Dermis microvascular lymphatic vessel endothelial cell (primary cell): Measurements from ENCODE around the gene TMEM72. TPM values are rescaled to one million over a fixed set of nuclear protein-coding genes. Genes with fewer than 3 reads are reported as not detected.

Source experiments
- DNase-seq, 2 donors: peaks; one replicate each; pipeline versions ENCODE4 v3.0.0 to v3.0.0-alpha.2; 2010; ENCODE audit warnings: low read depth in 2 of 2
- total RNA-seq: library from RNA; depleted of rRNA; stranded (reverse); fragments of >200 nt; gene quantifications from 2 replicates; pipeline ENCODE4 v1.2.1, GENCODE V29; 2014

TMEM72 gene
- total RNA-seq, 1 donor from 2014 or later, result not detected

- DNase-seq, result no peak
Measured at GRCh38 chr10:44889834-44890233, 21.3 kb upstream of the TMEM72 start.

- no peak for DNase-seq
Measured at GRCh38 chr10:44890696-44891563, 20.2 kb upstream of the TMEM72 start.

- DNase-seq, result no peak
Measured at GRCh38 chr10:44891721-44892120, 19.4 kb upstream of the TMEM72 start.

GRCh38 chr10:44893604-44894468 lies 17.3 kb upstream of the TMEM72 start:
- DNase-seq, result no peak

- no peak for DNase-seq
Measured at GRCh38 chr10:44894691-44895090, 16.4 kb upstream of the TMEM72 start.

- no peak for DNase-seq
Measured at GRCh38 chr10:44895280-44895679, 15.9 kb upstream of the TMEM72 start.

GRCh38 chr10:44897049-44897448 lies 14.1 kb upstream of the TMEM72 start:
- no peak for DNase-seq

GRCh38 chr10:44898665-44899064 lies 12.5 kb upstream of the TMEM72 start:
- no peak for DNase-seq

- no peak for DNase-seq
Measured at GRCh38 chr10:44899450-44900080, 11.6 kb upstream of the TMEM72 start.

- DNase-seq, result no peak
Measured at GRCh38 chr10:44902941-44903545, 8.1 kb upstream of the TMEM72 start.

GRCh38 chr10:44906486-44906885 lies 4.7 kb upstream of the TMEM72 start:
- DNase-seq, result no peak

GRCh38 chr10:44907556-44907955 lies 3.6 kb upstream of the TMEM72 start:
- DNase-seq, result no peak

- DNase-seq, result no peak
Measured at GRCh38 chr10:44908066-44908749, 2.9 kb upstream of the TMEM72 start.

- DNase-seq, result no peak
Measured at GRCh38 chr10:44908936-44909630, 2.1 kb upstream of the TMEM72 start.

- no peak for DNase-seq
Measured at GRCh38 chr10:44909910-44910309, 1.2 kb upstream of the TMEM72 start.

- DNase-seq, result no peak
Measured at GRCh38 chr10:44910602-44911001, 535 bp upstream of the TMEM72 start.

- DNase-seq, result no peak
Measured at GRCh38 chr10:44911951-44912350, 814 bp downstream of the TMEM72 start.

- no peak for DNase-seq
Measured at GRCh38 chr10:44913350-44914081, 2.4 kb downstream of the TMEM72 start.

- DNase-seq, result no peak
Measured at GRCh38 chr10:44914891-44915290, 3.8 kb downstream of the TMEM72 start.

- no peak for DNase-seq
Measured at GRCh38 chr10:44916429-44916828, 5.3 kb downstream of the TMEM72 start.
